NCI-H1930 (cell line): Measurements from ENCODE around the gene MARS1.
A peak's percentile ranks its signal among the peaks of the same experiment; 100 is the strongest.

Experiments
- DNase-seq, 2 experiments: peaks; one replicate each; lab custom pipeline; 2025; lab: John Stamatoyannopoulos, UW

MARS1 gene

DNA sequence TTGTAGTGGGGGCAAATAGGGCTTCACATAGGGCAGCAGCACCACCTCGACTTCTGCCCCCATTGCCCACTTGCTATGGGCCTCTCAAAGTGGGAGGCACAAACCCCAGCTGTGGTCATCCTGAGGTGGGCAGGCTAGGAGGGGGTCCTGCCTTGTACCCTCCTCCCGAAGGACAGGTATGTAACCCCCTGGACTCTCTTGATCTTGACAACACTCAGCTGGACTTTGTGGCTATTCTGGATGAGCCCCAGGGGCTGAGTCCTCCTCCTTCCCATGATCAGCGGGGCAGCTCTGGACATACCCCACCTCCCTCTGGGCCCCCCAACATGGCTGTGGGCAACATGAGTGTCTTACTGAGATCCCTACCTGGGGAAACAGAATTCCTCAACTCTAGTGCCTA, 16.2 kb upstream of the MARS1 start:
- no peak for DNase-seq

DNA sequence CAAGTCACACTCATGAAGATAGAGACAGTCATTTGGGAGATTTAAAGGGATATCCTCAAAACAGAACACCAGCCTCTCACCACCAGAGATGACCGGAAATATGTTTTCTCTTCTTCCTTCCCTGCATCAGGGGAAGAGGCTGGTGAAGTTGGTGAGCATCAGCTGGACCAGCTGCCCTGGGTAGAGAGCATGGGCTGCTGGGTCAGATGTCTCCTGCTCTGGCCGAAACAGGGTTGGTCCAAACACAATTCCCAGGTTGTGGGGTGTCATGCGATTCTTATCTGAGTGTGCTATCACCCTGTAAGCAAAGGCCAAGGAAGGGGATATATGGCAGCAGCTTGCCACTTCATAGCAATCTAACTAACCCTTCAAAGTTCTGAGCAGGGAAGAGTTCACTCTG, 15.5 kb upstream of the MARS1 start:
- DNase-seq = no peak

DNA sequence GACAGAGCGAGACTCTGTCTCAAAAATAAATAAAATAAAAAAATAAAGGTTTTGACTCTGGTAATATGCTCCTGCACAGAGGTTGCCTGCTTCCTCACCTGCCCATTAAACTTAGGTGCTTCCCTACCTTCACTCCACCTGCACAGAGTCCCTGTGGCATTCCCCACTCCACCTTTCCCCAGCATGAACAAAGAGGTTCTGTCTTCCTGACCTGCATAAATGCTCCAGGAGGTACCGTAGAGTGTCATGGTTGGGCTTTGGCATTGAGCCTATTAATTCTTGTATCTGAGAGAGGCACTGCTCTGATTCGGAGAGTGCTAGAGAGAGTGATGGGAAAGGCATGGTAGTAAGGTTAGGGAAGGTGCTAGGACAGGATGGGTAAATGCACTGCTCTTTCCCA, 14.5 kb upstream of the MARS1 start:
- no peak for DNase-seq

DNA sequence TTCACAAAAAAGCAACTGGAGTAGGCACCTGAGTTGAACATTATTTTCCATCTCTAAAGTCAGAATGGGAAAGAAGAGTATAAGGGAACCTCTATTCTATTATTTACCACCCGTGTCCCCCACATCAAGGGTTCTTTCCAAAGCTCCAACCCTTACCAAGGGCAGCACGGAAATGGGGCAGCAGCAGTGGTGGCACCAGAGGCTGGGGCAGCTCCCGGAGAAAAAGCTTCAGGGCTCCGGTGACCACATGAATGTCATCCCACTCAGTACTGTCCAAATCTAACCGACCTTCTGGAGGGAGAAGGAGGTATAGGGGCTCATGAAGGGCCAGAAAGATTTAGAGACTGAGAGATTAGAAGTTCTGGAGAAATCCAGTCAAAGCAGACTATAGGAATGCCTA, 14.0 kb upstream of the MARS1 start:
- DNase-seq = no peak

GRCh38 chr12:57474430-57474829, 13.4 kb upstream of the MARS1 start:
- DNase-seq = no peak

DNA sequence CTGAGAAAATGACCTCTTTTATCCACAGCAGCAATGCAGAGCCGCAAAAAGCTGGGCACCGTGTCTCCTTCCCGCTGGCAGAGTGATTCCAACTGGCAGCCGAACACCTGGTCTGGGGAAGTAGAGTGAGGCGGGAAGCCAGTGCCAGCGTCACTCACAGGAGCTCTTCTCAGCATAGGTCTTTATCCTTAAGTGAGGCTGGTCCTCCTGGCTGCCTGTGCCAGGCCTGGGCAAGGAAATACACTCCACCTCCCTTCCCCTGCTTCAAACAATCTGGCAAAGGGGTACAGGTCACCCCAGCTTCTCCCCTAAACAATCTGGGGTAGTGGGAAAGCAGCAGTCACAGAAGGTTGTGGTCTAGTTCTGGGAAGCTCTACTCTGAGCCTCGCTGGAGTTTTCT, 13.0 kb upstream of the MARS1 start:
- DNase-seq = no peak

DNA sequence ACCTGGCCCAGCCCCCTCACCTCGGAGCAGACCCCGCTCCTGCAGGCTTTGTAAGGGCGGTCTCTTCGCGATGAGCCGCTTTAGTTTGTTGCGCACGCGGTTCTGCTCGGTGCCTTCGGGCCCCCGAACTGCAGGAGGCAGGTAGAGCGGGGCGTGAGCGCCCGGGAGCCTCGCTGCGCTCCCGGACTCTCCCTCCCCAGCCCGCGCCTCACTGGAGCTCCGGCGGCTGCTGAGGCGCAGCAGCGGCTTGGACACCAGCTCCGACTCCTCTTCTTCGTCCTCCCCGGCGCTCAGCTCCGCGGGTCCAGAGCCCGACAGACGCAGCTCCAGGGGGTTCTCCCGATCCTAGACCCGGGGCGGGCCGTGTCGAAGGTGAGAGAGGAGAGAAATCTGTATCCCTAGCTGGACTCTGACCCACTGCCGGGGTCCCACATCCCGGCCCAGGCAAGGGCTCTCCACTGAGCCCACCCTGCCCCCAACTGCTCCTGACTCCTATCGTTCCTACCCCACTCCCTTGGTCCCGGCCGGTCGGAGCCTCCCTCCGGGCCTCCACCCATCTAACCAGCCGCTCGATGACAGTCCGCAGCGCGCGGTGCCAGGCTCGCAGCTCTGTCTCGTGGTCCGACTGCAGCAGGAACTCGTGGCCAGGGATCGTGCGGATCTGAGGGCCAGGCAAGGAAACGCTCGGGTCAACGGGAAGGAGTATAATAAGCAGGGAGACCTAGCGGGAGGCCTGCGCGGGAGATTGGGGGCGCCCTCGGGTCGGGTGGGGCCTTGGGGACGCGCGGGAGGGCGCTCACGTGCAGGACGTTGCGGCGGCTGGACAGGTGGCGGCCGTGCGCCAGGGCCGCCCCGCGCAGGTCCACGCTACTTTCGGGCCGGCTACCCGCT, 12.4 kb upstream of the MARS1 start:
- no peak for DNase-seq

DNA sequence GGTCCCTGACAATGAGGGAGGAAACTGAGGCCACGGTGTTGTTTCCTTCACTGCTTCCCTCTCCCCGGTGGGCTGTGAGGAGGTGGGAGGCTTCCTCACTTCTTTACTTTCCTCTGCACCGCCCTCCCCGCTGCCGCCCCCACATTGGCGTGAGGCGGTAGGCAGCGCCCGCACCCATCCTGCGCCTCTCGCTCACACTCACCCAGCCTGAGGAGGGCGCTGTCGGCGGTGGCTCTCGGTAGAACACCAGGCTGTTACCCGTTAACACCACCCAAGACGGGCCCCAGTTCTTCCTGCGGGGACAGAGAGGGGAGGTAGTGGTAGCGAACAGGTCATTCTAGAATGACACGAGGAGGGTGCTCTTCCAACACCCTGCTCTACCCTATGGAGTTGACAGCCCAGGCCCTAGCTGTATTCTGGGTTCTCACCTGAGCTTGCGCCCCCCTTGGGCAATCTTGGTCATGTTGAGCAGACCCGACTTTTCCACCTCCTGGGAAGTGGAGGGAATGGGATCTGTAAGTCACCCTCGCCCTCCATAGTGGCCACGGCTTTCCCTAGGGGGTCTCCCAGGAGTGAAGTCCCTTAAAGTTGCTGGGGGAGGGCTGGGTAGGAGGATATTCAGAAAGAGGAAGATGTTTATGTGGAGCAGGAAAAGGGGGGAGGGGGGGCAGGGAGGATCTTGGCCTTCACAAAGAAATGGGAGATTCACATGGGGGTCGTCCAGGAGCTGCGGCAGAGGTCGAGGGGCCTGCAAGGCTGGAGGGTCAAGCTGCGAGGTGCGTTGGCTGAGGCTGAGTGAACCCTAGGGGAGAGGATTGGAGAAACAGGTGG, 11.5 kb upstream of the MARS1 start:
- peak in 1 of 2 experiments; percentile 28 for DNase-seq

DNA sequence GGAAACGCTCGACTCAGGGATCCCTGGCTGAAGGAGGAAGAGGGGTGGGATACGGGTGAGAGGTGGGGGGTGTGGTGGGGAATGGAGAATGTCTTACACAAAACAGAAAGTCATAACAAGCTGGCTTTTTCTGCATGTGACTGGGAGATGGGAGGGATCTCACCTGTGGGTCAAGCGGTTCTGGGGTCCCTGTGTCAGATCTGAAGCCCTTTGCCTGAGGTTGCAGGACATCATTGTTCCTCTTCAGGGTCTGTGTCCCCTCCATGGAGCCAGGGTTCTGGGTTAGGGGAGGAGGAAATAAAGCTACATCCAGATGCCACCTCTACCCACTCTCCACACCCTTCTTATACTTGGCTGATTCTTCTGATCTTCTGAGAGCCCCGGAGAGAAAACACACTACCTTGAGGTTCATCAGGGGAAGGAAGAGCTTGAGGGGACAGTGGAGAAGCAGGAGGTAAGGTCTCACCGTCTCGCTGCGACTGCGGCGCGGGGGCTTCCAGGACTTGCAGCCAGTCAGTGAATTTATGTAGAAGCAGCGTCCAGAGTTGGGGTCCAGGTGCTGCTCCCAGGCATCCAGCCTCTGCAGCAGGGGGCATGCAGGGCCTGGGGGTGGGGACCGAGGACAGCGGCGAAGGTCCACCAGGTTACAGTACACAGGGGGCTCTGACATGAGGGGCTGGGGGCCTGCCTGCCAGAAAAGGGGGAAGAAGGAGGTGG, 10.7 kb upstream of the MARS1 start:
- no peak for DNase-seq

GRCh38 chr12:57477710-57478681, 9.9 kb upstream of the MARS1 start:
- no peak for DNase-seq

DNA sequence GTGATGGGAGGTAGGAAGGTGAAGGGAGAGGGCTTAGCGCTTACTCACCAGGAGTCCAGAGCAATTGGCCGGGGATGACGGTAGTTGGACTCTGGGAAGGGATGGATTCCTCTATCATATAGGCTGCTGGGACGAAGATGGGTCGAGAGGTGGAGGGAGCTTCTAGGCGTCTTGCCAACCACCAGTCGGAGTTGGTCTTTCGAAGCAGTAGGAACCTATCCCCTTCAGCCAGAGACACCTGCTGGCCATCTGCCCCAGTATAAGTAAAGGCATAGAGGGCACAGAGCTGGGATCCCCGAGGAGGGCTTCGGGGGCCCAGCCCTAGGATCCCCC, 8.9 kb upstream of the MARS1 start:
- no peak for DNase-seq

DNA sequence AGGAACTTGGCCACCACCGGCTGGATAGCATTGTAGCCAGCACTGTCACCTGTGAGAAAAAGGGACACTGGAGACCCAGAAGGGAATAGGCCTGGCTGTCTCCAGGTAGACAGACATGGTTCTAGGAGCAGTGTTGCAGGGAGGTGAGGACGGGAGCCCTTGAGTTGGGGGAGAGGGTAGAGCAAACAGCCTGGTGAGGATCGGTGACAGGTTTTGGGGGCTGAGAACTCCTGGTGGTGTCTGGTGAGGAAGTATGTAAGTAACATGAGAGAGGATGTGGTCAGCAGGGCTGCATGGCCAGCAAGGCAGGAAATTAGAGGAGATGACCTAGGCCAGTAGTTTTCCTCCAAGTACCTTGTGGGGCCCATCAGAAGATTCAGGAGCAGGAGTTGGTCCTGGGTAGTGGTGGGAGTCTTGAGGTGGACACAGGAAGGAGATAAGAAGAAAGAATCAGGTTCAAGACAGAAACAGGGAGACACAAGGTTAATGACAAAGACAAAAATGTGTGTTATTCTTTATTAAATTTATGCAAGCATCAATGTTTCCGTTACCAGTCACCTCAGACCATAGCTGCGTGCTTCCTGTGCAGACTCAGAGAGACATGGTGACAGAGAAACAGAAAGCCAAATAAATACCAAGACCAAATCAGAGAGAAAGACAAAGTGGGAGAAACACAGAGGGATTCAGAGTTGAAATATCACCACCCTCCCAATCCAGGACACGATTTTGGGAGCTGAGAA, 8.3 kb upstream of the MARS1 start, which contains the start of gene ARHGAP9:
TSS of gene ARHGAP9 (minus strand) at position 491 of the 740 bp plus-strand sequence. CDS start at position 31, 460 bp downstream.
- no peak for DNase-seq

DNA sequence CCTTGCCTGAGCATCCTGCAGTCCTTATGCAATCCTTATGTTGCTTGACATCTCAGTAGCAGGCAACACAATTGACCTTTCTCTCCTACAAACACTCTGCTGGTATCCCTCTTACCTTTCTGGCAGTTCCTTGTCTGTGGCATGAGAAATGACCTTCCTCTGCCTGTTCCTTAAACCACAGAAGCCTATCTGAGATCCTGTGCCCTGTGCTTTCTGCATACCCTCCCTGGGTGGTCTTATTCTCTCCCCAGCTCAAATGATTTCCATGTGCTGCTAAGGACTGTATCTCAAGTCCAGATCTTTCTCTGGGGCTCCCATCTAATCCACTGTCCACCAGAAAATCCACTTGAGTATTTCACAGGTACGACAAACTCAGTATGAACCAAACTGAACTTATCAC, 6.2 kb upstream of the MARS1 start:
- no peak for DNase-seq

DNA sequence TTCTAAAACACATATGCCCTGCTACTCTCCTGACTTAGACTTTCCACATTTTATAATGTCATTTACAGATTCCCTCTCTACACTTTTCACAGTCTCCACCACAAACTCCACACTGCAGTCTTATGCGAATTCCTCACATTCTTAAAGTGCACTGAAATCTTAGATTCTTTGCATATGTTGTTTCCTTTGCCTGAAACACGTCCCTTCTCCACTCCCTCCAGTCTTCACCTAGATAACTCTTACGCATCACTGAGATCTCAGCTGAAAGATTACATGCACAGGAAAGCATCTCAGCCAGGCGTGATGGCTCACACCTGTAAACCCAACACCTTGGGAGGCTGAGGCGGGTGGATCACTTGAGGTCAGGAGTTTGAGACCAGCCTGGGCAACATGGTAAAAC, 4.4 kb upstream of the MARS1 start:
- no peak for DNase-seq

DNA sequence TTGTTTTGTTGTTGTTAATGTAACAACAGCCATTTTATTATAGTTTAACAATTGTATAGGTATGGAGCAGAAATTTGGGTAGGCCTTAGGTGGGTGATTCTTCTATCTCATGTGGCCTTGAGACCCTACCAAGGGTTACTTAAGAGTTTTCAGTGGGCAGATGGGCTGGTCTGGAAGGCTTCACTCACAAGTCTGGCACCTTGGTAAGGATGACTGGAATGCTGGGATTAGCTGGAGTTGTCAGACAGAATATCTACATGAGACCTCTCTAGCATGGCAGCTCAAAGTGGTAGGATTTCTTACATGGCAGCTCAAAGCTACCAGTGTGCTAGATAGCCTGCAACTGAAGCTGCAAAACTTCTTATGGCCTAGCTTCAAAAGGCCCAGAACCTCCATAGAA, 2.2 kb upstream of the MARS1 start:
- DNase-seq = no peak

DNA sequence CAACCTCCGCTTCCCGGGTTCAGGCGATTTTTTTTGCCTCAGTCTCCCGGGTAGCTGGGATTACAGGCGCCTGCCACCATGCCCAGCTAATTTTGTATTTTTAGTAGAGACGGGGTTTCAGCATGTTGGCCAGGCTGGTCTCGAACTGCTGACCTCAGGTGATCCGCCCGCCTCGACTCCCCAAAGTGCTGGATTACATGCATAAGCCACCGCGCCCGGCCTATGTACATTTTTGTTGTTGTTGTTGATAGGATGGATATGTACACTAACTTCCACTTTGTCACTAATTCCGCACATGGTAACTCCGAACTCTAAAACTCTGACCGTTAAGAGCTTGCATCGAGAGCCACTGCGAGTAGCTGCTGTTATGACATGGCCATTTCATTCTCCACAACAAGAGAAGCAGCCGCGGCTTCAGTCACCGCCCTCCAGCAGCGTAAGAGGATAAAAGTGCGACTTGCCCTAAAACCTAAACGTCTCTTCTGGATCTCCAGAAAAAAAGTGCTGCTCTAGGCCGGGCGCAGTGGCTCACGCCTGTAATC, 742 bp upstream of the MARS1 start:
- no peak for DNase-seq

DNA sequence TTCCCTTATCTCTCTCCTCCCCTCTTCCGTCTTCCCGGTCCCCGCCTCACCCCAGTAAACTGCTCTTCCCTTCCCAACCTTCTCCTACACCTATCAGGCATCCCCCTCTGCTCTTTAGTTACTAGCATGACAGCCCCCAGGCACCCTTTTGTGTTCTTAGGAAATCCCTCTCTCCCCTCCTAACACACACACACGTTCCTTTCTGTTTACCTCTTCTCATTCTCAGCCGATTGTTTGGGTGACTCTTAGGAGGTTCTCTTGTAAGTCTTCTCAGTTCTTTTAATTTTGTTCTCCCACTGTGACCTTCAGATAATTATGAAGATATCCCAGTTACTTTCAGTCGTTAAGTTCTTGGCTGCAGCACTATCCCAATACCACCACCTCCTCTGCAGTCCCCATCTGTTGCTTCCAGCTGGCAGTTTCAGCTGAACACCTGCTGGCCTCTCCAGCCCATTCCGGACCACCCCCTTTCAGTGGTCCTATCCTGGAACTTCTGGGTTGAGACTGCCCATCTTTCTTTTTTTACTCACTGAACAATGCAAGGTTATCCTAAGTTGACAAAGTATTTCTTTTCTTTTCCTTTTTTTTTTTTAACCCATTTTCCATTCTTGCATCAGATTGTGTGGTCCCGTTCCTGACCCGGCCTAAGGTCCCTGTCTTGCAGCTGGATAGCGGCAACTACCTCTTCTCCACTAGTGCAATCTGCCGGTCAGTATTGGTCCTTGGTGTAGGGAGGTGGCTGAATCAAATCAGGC, 711 bp downstream of the MARS1 start:
- no peak for DNase-seq

DNA sequence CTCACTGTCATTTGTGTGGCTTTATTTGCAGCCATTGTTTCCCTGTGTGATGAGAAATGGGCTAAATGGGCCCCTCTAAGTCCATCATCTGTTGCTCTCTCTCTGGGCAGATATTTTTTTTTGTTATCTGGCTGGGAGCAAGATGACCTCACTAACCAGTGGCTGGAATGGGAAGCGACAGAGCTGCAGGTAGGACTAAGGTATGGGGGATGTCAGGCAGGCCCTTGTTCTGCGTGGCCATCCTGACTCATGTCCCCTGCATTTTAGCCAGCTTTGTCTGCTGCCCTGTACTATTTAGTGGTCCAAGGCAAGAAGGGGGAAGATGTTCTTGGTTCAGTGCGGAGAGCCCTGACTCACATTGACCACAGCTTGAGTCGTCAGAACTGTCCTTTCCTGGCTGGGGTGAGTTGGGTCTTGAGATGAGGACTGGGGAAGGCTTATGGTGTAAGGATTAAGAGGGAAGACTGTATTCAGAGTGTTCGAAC, 1.3 kb downstream of the MARS1 start:
- DNase-seq = no peak

- no peak for DNase-seq
These were observed 2.3 kb downstream of the MARS1 start for GRCh38 chr12:57490126-57490525.
